Pancreas (tissue), 10 donors: ENCODE measurements around the gene USP5. TPM values are rescaled to one million over a fixed set of nuclear protein-coding genes. Genes with fewer than 3 reads are reported as not detected.
A peak's percentile ranks its signal among the peaks of the same experiment; 100 is the strongest.

Experiments
- ATAC-seq, 4 donors: fragments of 200-7000 bp; cut with Tn5 transposase; one replicate each; pipeline versions ENCODE4 v1.8.0 to v1.9.1; 2020; ENCODE audit warnings: mild to moderate bottlenecking in 4 of 4, moderate library complexity in 4 of 4
- DNase-seq, 6 donors: peaks; one replicate each; pipeline ENCODE4 v3.0.0-alpha.2; 2020
- FAIRE-seq: peaks from 2 replicates; lab custom pipeline; 2012; peaks lifted over from hg19 to GRCh38; lab: Jason Lieb, UNC
- H3K27ac ChIP-seq, 4 donors: fragments of 200-600 bp; sonication (generic); 1 replicate in 3 of 4; 2 replicates in 1 of 4; pipeline versions ENCODE4 v1.5.0 to v1.8.0; 2020
- H3K27me3 ChIP-seq, 4 donors: fragments of 200-600 bp; one replicate each; pipeline ENCODE4 v1.8.0; 2021
- H3K36me3 ChIP-seq, 3 donors: fragments of 200-600 bp; sonication (generic) in 1 of 3; one replicate each; pipeline versions ENCODE4 v1.5.0 to v1.8.0; 2020 to 2021
- H3K4me1 ChIP-seq, 3 donors: fragments of 200-600 bp; one replicate each; pipeline ENCODE4 v1.8.0; 2021
- H3K4me3 ChIP-seq, 4 donors: fragments of 200-600 bp; sonication (generic) in 2 of 4; one replicate each; pipeline versions ENCODE4 v1.5.0 to v1.8.0; 2020 to 2021
- H3K9me3 ChIP-seq, 4 donors: fragments of 200-600 bp; one replicate each; pipeline ENCODE4 v1.8.0; 2021
- CTCF ChIP-seq, 4 donors: fragments of 200-600 bp; sonication (generic) in 3 of 4; IDR thresholded peaks; one replicate each; pipeline versions ENCODE4 v1.5.0 to v1.8.0; 2021; ENCODE audit warnings: antibody characterized with exemption in 4 of 4
- WGBS, 2 donors: extraction: QIAGEN DNeasy Blood & Tissue Kit; methylation state at CpG; one replicate each; pipeline ENCODE4 v1.1.7; 2013; 5-methylcytosine and 5-hydroxymethylcytosine counted together
- intact Hi-C, 3 donors: fragments of 100-400 bp; cut with DNase I; formaldehyde crosslinking; loops; one replicate each; pipeline versions ENCODE4 v1.11.1 to v1.14.2; 2022
- polyA plus RNA-seq, 2 donors: library from polyadenylated mRNA; stranded (reverse); fragments of 200-250 nt; gene quantifications; one replicate each; pipeline ENCODE4 v1.2.3, GENCODE V29; 2013
- total RNA-seq, 6 donors: library from RNA; stranded (reverse); fragmentation: NEBNext Ultra II Directional in 4 of 6; extraction: Animal tissue kit (Norgen Biotek cat#: 25700) in 4 of 6; gene quantifications; one replicate each; pipeline versions ENCODE4 v1.2.1 to v1.2.4, GENCODE V29; 2021 to 2023
- donor health status: healthy with polysubstance abuse.
- donor health status: DM: no; HTN: no; CAD: no; lungs with moderate emphysema.
- donor health status: DM: no; HTN: no; CAD: no.
- donor health status: control.
- donor health status: control.
- donor health status: Bipolar disorder and iron deficiency.
- donor health status: DM: yes; HTN: yes; CAD: no.
- donor health status: DM: no; HTN: no; CAD: no.
- donor health status: DM: no; HTN: no; CAD: no.
- donor health status: DM: yes; HTN: yes; CAD: no.

The USP5 gene
- total and polyA plus RNA-seq, 8 donors = 17.8 to 38.4 (median 25.3) TPM

GRCh38 chr12:6899427-6899826 lies 47.5 kb downstream of the USP5 start:
- Histone ChIP-seq H3K36me3 (no peaks in the 10 kb centered on the region), H3K4me3 (no peak overlapping the region), H3K27me3 (no peaks in the 10 kb centered on the region), H3K27ac (peak overlapping the region in 1 of 4 donors; percentile 74), H3K9me3 (no peaks in the 10 kb centered on the region), H3K4me1 (peaks cover 4 to 15% (median 5%) of the 10 kb centered on the region in 3 donors)
- no peak for ATAC-seq
- intact Hi-C loops = no loop called here
- DNase-seq = no peak
- TF ChIP-seq CTCF (IDR thresholded peaks at IDR 0.05) = no peak
- no peak for FAIRE-seq
- WGBS, 2 donors = 72 to 77% methylated on average over 5 of the region's 5 CpGs

GRCh38 chr12:6899837-6900519 lies 48.0 kb downstream of the USP5 start:
- TF ChIP-seq CTCF (IDR thresholded peaks at IDR 0.05) = no peak
- Histone ChIP-seq H3K4me3 (no peak overlapping the region), H3K27me3 (no peaks in the 10 kb centered on the region), H3K36me3 (no peaks in the 10 kb centered on the region), H3K4me1 (peaks cover 4 to 15% (median 5%) of the 10 kb centered on the region in 3 donors), H3K27ac (peak overlapping the region in 3 of 4 donors; percentile 1 to 74 (median 47)), H3K9me3 (no peaks in the 10 kb centered on the region)
- WGBS, 2 donors = 27 to 34% methylated on average over 10 of the region's 10 CpGs
- peak; percentile 26 to 74 (median 54) for ATAC-seq
- DNase-seq = peak in 5 of 6 donors; percentile 72 to 85 (median 79)
- FAIRE-seq = no peak
- intact Hi-C loops = no loop called here

- no peak for ATAC-seq
- Histone ChIP-seq H3K27me3 (no peaks in the 10 kb centered on the region), H3K36me3 (no peaks in the 10 kb centered on the region), H3K9me3 (no peaks in the 10 kb centered on the region), H3K4me1 (peaks cover 4 to 18% (median 5%) of the 10 kb centered on the region in 3 donors), H3K27ac (no peak overlapping the region), H3K4me3 (no peak overlapping the region)
- no peak for FAIRE-seq
- intact Hi-C loops = no loop called here
- WGBS, 2 donors = 64 to 70% methylated on average over 4 of the region's 4 CpGs
- no peak for DNase-seq
- no peak for TF ChIP-seq CTCF (IDR thresholded peaks at IDR 0.05)
Measured at GRCh38 chr12:6902448-6902847, 50.5 kb downstream of the USP5 start.

GRCh38 chr12:6903722-6904121 lies 51.8 kb downstream of the USP5 start:
- FAIRE-seq = no peak
- ATAC-seq = no peak
- no peak for TF ChIP-seq CTCF (IDR thresholded peaks at IDR 0.05)
- Histone ChIP-seq H3K36me3 (no peaks in the 10 kb centered on the region), H3K9me3 (no peaks in the 10 kb centered on the region), H3K4me1 (peaks cover 4 to 18% (median 5%) of the 10 kb centered on the region in 3 donors), H3K27me3 (no peaks in the 10 kb centered on the region), H3K4me3 (no peak overlapping the region), H3K27ac (no peak overlapping the region)
- DNase-seq = no peak
- WGBS, 2 donors = 71 to 73% methylated on average over 1 of the region's 1 CpG
- intact Hi-C loops = no loop called here
